Prostate gland (tissue), 2 donors: ENCODE measurements around the gene PNMA8A.

Source experiments
- POLR2A ChIP-seq: fragments of 450-650 bp; IDR thresholded peaks from one replicate; pipeline ENCODE4 v1.6.1; 2016; ENCODE audit warnings: antibody characterized with exemption, mild to moderate bottlenecking
- POLR2AphosphoS5 ChIP-seq: sonication (generic); formaldehyde crosslinking; IDR thresholded peaks from one replicate; pipeline ENCODE4 v1.6.1; 2017; ENCODE audit warnings: antibody characterized with exemption
- TF ChIP-seq, protein P1 (sequence below), 4 experiments: fragments of 200-600 bp in 2 of 4; fragments of 450-650 bp in 2 of 4; sonication (generic) in 2 of 4; IDR thresholded peaks; 1 replicate in 3 of 4; 2 replicates in 1 of 4; pipeline ENCODE4 v1.5.1; 2016 to 2019; ENCODE audit warnings: antibody characterized with exemption in 4 of 4, mild to moderate bottlenecking in 2 of 4, moderate library complexity in 2 of 4

DNA sequence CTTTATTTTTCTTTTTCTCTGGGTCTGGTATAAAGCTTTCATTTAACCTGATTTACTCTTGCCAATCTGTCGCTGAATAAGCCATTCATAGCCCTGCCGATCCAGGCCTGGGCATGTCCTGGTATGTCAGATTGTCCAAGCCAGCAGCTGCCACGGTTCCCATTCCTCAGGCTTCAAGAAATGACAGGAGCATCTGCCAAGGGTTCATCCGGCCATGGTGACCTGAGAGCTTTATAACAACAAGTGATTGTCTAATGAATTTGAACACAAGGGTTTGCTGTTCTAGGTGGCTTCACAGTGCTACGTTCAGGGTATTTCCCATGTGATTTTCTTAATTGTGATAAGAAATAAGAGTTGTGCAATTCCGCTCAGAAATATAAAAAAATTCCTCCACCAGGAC is 20.0 kb downstream of the PNMA8A start:
- TF ChIP-seq, protein P1, sequence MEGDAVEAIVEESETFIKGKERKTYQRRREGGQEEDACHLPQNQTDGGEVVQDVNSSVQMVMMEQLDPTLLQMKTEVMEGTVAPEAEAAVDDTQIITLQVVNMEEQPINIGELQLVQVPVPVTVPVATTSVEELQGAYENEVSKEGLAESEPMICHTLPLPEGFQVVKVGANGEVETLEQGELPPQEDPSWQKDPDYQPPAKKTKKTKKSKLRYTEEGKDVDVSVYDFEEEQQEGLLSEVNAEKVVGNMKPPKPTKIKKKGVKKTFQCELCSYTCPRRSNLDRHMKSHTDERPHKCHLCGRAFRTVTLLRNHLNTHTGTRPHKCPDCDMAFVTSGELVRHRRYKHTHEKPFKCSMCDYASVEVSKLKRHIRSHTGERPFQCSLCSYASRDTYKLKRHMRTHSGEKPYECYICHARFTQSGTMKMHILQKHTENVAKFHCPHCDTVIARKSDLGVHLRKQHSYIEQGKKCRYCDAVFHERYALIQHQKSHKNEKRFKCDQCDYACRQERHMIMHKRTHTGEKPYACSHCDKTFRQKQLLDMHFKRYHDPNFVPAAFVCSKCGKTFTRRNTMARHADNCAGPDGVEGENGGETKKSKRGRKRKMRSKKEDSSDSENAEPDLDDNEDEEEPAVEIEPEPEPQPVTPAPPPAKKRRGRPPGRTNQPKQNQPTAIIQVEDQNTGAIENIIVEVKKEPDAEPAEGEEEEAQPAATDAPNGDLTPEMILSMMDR (IDR thresholded peaks at IDR 0.05): no peak
- TF ChIP-seq POLR2A: no peak
- TF ChIP-seq POLR2AphosphoS5: peak; percentile 57
